Smooth muscle cell (in vitro differentiated cells): ENCODE measurements around the gene TOE1. TPM values are rescaled to one million over a fixed set of nuclear protein-coding genes. Genes with fewer than 3 reads are reported as not detected.

Source experiments
- DNase-seq: peaks from one replicate; lab custom pipeline; 2025; ENCODE audit not compliant: unreplicated experiment; lab: John Stamatoyannopoulos, UW
- H2AFZ ChIP-seq: fragments of 200-600 bp; sonication (generic); 2 replicates; pipeline ENCODE4 v1.6.0; 2016; ENCODE audit warnings: antibody characterized with exemption, low read depth, mild to moderate bottlenecking
- H3F3A ChIP-seq: fragments of 200-600 bp; sonication (generic); 2 replicates; pipeline ENCODE4 v1.6.0; 2017; ENCODE audit warnings: antibody characterized with exemption, low read depth
- H3K27ac ChIP-seq: fragments of 200-600 bp; sonication (generic); 2 replicates; pipeline ENCODE4 v1.5.1; 2016; ENCODE audit warnings: low read depth, mild to moderate bottlenecking
- H3K27me3 ChIP-seq: fragments of 200-600 bp; sonication (generic); 2 replicates; pipeline ENCODE4 v1.6.1; 2016; ENCODE audit warnings: low read depth, mild to moderate bottlenecking
- H3K36me3 ChIP-seq: fragments of 200-600 bp; sonication (generic); 2 replicates; pipeline ENCODE4 v1.5.1; 2016; ENCODE audit warnings: low read depth
- H3K4me1 ChIP-seq: fragments of 200-600 bp; sonication (generic); 2 replicates; pipeline ENCODE4 v1.5.1; 2016; ENCODE audit warnings: low read depth
- H3K4me2 ChIP-seq: fragments of 200-600 bp; sonication (generic); 2 replicates; pipeline ENCODE4 v1.6.0; 2016; ENCODE audit warnings: mild to moderate bottlenecking
- H3K4me3 ChIP-seq: fragments of 200-600 bp; sonication (generic); 2 replicates; pipeline ENCODE4 v1.5.1; 2016; ENCODE audit warnings: mild to moderate bottlenecking
- H3K79me2 ChIP-seq: fragments of 200-600 bp; sonication (generic); 2 replicates; pipeline ENCODE4 v1.6.0; 2016; ENCODE audit warnings: low read depth, mild to moderate bottlenecking
- H3K9ac ChIP-seq: fragments of 200-600 bp; sonication (generic); 2 replicates; pipeline ENCODE4 v1.6.0; 2016; ENCODE audit warnings: low read depth
- H3K9me3 ChIP-seq: fragments of 200-600 bp; sonication (generic); replicated peaks from 2 replicates; pipeline ENCODE4 v1.5.1; 2016; ENCODE audit warnings: low read depth
- H4K20me1 ChIP-seq: fragments of 200-600 bp; sonication (generic); 2 replicates; pipeline ENCODE4 v1.6.0; 2016; ENCODE audit warnings: low read depth
- WGBS: methylation state at CpG from one replicate; pipeline ENCODE4 v1.1.7; 2016; ENCODE audit warnings: low lambda C conversion rate; 5-methylcytosine and 5-hydroxymethylcytosine counted together
- polyA plus RNA-seq: library from polyadenylated mRNA; unstranded; fragments of >200 nt; fragmentation: Nextera tagmentation; extraction: Ambion mirVana; gene quantifications from 2 replicates; pipeline ENCODE4 v1.2.1, GENCODE V29; 2016
- total RNA-seq: library from RNA; depleted of rRNA; stranded (reverse); fragments of >200 nt; gene quantifications from 2 replicates; pipeline ENCODE4 v1.2.3, GENCODE V29; 2014
- TF ChIP-seq, protein P1 (sequence below): fragments of 200-600 bp; sonication (generic); IDR thresholded peaks from 2 replicates; pipeline ENCODE4 v1.5.1; 2017; ENCODE audit warnings: borderline replicate concordance, mild to moderate bottlenecking, antibody characterized with exemption; ENCODE audit not compliant: insufficient read depth, poor library complexity, severe bottlenecking

Gene TOE1
- total and polyA plus RNA-seq, 2 experiments from 2014 or later = 2.8 to 3.3 TPM

DNA sequence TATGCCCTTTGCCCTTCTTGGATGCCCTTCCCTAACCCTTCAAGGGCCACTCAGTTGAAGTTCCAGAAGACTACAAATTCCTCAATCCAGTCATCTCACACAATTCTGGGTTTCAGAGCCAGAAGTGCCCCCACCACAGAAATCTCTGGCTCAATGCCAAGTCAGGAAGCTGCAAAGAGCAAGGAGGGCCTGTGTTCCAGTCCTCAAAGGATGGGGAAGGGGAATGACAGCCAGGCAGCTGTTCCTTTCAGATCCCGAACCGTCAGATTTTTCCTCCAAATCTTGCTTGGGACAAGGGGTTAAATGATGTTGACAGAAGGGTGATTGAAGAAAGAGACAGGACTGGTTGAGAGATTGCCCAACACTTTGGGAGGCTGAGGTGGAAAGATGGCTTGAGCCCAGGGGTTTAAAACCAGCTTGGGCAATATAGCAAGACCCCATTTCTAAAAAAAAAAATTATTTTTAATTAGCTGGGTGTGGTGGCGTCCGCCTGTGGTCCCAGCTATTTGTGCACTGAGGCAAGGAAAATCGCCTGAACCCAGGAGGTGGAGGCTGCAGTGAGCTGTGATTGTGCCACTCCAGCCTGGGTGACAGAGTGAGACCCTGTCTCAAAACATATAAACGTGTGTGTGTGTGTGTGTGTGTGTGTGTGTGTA is 14.0 kb upstream of the TOE1 start:
- 67% methylated on average over 6 of the region's 6 CpGs for WGBS
- no peak for DNase-seq
- Histone ChIP-seq H3K4me3 (peak overlapping the region; percentile 53), H2AFZ (peak overlapping the region; percentile 10), H3K9me3 (no peaks in the 10 kb centered on the region), H3K4me2 (peak overlapping the region; percentile 84), H3K9ac (no peak overlapping the region), H3K27me3 (no peaks in the 10 kb centered on the region), H3K79me2 (no peaks in the 10 kb centered on the region), H3K27ac (no peak overlapping the region), H4K20me1 (no peaks in the 10 kb centered on the region), H3K36me3 (no peaks in the 10 kb centered on the region), H3F3A (peaks cover 3% of the 10 kb centered on the region), H3K4me1 (peaks cover 19% of the 10 kb centered on the region)
- TF ChIP-seq, protein P1, sequence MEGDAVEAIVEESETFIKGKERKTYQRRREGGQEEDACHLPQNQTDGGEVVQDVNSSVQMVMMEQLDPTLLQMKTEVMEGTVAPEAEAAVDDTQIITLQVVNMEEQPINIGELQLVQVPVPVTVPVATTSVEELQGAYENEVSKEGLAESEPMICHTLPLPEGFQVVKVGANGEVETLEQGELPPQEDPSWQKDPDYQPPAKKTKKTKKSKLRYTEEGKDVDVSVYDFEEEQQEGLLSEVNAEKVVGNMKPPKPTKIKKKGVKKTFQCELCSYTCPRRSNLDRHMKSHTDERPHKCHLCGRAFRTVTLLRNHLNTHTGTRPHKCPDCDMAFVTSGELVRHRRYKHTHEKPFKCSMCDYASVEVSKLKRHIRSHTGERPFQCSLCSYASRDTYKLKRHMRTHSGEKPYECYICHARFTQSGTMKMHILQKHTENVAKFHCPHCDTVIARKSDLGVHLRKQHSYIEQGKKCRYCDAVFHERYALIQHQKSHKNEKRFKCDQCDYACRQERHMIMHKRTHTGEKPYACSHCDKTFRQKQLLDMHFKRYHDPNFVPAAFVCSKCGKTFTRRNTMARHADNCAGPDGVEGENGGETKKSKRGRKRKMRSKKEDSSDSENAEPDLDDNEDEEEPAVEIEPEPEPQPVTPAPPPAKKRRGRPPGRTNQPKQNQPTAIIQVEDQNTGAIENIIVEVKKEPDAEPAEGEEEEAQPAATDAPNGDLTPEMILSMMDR = no peak

DNA sequence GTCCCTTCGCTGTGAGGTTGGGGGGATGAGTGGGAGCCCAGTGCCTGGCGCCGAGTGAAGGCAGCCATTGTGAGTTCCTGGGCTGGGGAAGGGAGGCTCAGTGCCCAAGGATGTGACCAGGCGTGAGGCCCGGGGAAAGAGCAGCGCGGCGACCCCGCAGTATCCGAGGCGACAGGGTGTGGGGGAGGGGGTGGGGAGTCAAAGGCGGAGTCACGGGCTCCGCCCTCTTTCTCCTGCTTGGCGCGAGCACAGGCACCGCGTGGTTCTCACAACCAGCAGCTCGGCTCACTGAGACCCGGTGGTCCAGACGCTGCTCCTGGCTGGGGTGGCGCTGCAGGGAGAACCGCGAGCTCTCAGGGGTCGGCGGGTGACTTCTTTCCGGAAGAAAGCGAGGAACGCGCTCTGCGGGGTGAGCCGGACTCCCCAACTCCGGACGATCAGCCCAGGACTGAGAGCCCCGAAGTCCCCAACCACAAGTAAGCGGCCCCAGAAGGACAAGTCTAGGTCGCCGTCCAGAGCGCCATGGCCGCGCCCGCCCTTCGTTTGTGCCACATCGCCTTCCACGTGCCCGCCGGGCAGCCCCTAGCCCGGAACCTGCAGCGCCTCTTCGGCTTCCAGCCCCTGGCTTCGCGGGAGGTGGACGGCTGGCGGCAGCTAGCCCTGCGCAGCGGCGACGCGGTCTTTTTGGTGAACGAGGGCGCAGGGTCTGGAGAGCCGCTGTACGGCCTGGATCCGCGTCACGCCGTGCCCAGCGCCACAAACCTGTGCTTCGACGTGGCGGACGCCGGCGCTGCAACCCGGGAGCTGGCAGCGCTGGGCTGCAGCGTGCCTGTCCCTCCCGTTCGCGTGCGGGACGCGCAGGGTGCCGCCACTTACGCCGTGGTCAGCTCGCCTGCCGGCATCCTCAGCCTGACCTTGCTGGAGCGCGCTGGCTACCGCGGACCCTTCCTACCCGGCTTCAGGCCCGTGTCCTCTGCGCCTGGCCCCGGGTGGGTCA is 13.0 kb upstream of the TOE1 start, which contains the start of gene HPDL:
TSS of gene HPDL (plus strand) at position 269 of the 997 bp plus-strand sequence. CDS start at position 523, 254 bp downstream.
- WGBS = 34% methylated on average over 89 of the region's 96 CpGs

DNA sequence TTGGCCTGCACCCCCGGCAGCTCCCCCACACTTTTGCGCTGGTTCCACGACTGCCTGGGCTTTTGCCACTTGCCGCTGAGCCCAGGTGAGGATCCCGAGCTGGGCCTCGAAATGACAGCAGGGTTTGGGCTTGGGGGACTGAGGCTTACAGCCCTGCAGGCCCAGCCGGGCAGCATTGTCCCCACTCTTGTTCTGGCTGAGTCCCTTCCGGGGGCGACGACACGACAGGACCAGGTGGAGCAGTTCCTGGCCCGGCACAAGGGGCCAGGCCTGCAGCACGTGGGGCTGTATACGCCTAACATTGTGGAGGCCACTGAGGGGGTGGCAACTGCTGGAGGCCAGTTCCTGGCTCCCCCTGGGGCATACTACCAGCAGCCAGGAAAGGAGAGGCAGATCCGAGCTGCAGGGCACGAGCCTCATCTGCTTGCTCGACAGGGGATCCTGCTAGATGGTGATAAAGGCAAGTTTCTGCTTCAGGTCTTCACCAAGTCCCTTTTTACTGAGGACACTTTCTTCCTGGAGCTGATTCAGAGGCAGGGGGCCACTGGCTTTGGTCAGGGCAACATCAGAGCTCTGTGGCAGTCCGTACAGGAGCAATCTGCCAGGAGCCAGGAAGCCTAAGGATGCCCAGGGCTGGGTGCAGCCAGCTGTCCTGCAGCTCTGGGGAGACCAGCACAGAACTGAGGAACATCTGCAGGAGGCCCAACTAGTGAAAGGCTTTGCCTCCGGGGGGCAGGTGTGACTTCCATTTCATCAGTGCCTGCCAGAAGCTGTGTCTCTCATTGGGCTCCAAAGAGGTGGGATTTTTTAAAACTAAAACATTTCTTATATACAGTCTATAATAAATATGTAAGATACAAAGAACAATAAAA is 12.1 kb upstream of the TOE1 start:
- 49% methylated on average over 19 of the region's 19 CpGs for WGBS
- H3K9ac ChIP-seq = no peak overlapping the region
- DNase-seq = no peak
- no peaks in the 10 kb centered on the region for H4K20me1 ChIP-seq
- H3K4me3 ChIP-seq = peak overlapping the region; percentile 53
- H3K36me3 ChIP-seq = no peaks in the 10 kb centered on the region
- peaks cover 10% of the 10 kb centered on the region for H3K4me1 ChIP-seq
- H3F3A ChIP-seq = peaks cover 3% of the 10 kb centered on the region
- H3K9me3 ChIP-seq = no peaks in the 10 kb centered on the region
- H3K79me2 ChIP-seq = no peaks in the 10 kb centered on the region
- H3K27ac ChIP-seq = no peak overlapping the region
- H3K4me2 ChIP-seq = peak overlapping the region; percentile 84
- TF ChIP-seq, protein P1 = no peak
- H3K27me3 ChIP-seq = no peaks in the 10 kb centered on the region
- H2AFZ ChIP-seq = no peak overlapping the region

More for the DNA sequence above, 13.0 kb upstream of the TOE1 start, which contains the start of gene HPDL:
- Histone ChIP-seq H3K4me2 (peak within 1 kb of the TSS; percentile 84), H3K9ac (no peak within 1 kb of the TSS), H3K9me3 (no peaks in the 10 kb centered on the region), H4K20me1 (no peaks in the 10 kb centered on the region), H3K27me3 (no peaks in the 10 kb centered on the region), H2AFZ (peak within 1 kb of the TSS; percentile 10), H3K4me1 (peaks cover 11% of the 10 kb centered on the region), H3K27ac (no peak within 1 kb of the TSS), H3K36me3 (no peaks in the 10 kb centered on the region), H3K4me3 (peak within 1 kb of the TSS; percentile 53), H3F3A (peaks cover 3% of the 10 kb centered on the region), H3K79me2 (no peaks in the 10 kb centered on the region)
- DNase-seq = no peak
- TF ChIP-seq, protein P1 = no peak
